ENCODE data around the gene ATP2C1.
"Not testable (repeated sequence)": the region's sequence is repeated elsewhere in the genome, so short reads cannot be mapped to it uniquely, and the experiment has no call there.

ATP2C1 gene

GRCh38 chr3:130948001-130948773 is 54.3 kb downstream of the ATP2C1 start:
- Mint-ChIP-seq H3K27ac (peak overlapping the region; percentile 73), H3K4me3 (peak overlapping the region; percentile 17), H3K4me1 (peaks cover 33% of the 10 kb centered on the region), H3K9me3 (peaks cover 3% of the 10 kb centered on the region), H3K36me3 (peaks cover 87% of the 10 kb centered on the region)
- ATAC-seq (no peak), DNase-seq (ENCODE audit: low spot score in 2 of 2) (no peak)

- peaks cover 3% of the 10 kb centered on the region for H3K9me3 Mint-ChIP-seq
- H3K4me1 Mint-ChIP-seq: peaks cover 33% of the 10 kb centered on the region
- H3K27ac Mint-ChIP-seq: peak overlapping the region; percentile 73
- peaks cover 87% of the 10 kb centered on the region for H3K36me3 Mint-ChIP-seq
- no peak for DNase-seq (ENCODE audit: low spot score in 2 of 2)
- peak; percentile 81 for ATAC-seq
- peak overlapping the region; percentile 17 for H3K4me3 Mint-ChIP-seq
Observed at GRCh38 chr3:130948929-130949328, 55.0 kb downstream of the ATP2C1 start.

GRCh38 chr3:130950124-130950523 is 56.2 kb downstream of the ATP2C1 start:
- peak overlapping the region; percentile 73 for H3K27ac Mint-ChIP-seq
- H3K36me3 Mint-ChIP-seq: peaks cover 87% of the 10 kb centered on the region
- H3K4me1 Mint-ChIP-seq: peaks cover 33% of the 10 kb centered on the region
- peaks cover 3% of the 10 kb centered on the region for H3K9me3 Mint-ChIP-seq
- no peak for DNase-seq (ENCODE audit: low spot score in 2 of 2)
- H3K4me3 Mint-ChIP-seq: peak overlapping the region; percentile 17
- ATAC-seq: no peak

GRCh38 chr3:130950641-130951040 is 56.8 kb downstream of the ATP2C1 start:
- Mint-ChIP-seq H3K4me1 (peaks cover 33% of the 10 kb centered on the region), H3K36me3 (peaks cover 87% of the 10 kb centered on the region), H3K4me3 (peak overlapping the region; percentile 17), H3K27ac (peak overlapping the region; percentile 73), H3K9me3 (peaks cover 3% of the 10 kb centered on the region)
- DNase-seq (ENCODE audit: low spot score in 2 of 2) (no peak), ATAC-seq (no peak)

GRCh38 chr3:130955481-130955880 is 61.6 kb downstream of the ATP2C1 start:
- Mint-ChIP-seq H3K27ac (no peak overlapping the region), H3K36me3 (peaks cover 92% of the 10 kb centered on the region), H3K9me3 (no peaks in the 10 kb centered on the region), H3K4me1 (peaks cover under 1% of the 10 kb centered on the region), H3K4me3 (no peak overlapping the region)
- ATAC-seq (no peak), DNase-seq (ENCODE audit: low spot score in 2 of 2) (no peak)

- DNase-seq (ENCODE audit: low spot score in 2 of 2): no peak
- H3K27ac Mint-ChIP-seq: no peak overlapping the region
- H3K4me1 Mint-ChIP-seq: no peaks in the 10 kb centered on the region
- H3K9me3 Mint-ChIP-seq: no peaks in the 10 kb centered on the region
- H3K36me3 Mint-ChIP-seq: peaks cover 96% of the 10 kb centered on the region
- no peak overlapping the region for H3K4me3 Mint-ChIP-seq
- no peak for ATAC-seq
Observed at GRCh38 chr3:130956281-130956680, 62.4 kb downstream of the ATP2C1 start.

- peaks cover 97% of the 10 kb centered on the region for H3K36me3 Mint-ChIP-seq
Observed at GRCh38 chr3:130956721-130957120, 62.8 kb downstream of the ATP2C1 start.

GRCh38 chr3:130960139-130960795 is 66.4 kb downstream of the ATP2C1 start:
- DNase-seq (ENCODE audit: low spot score in 2 of 2) (no peak), ATAC-seq (no peak)
- no peaks in the 10 kb centered on the region for H3K4me1 Mint-ChIP-seq
- H3K4me3 Mint-ChIP-seq: no peak overlapping the region
- no peaks in the 10 kb centered on the region for H3K9me3 Mint-ChIP-seq
- peaks cover 90% of the 10 kb centered on the region for H3K36me3 Mint-ChIP-seq
- no peak overlapping the region for H3K27ac Mint-ChIP-seq

More at GRCh38 chr3:130956721-130957120, 62.8 kb downstream of the ATP2C1 start:
- H3K9me3 Mint-ChIP-seq: no peaks in the 10 kb centered on the region
- no peak overlapping the region for H3K27ac Mint-ChIP-seq
- DNase-seq (ENCODE audit: low spot score in 2 of 2) (no peak), ATAC-seq (no peak)
- H3K4me3 Mint-ChIP-seq: no peak overlapping the region
- no peaks in the 10 kb centered on the region for H3K4me1 Mint-ChIP-seq

- H3K9me3 Mint-ChIP-seq: no peaks in the 10 kb centered on the region
- H3K4me1 Mint-ChIP-seq: no peaks in the 10 kb centered on the region
- ATAC-seq: no peak
- no peak overlapping the region for H3K27ac Mint-ChIP-seq
- peaks cover 89% of the 10 kb centered on the region for H3K36me3 Mint-ChIP-seq
- no peak overlapping the region for H3K4me3 Mint-ChIP-seq
- no peak for DNase-seq (ENCODE audit: low spot score in 2 of 2)
Observed at GRCh38 chr3:130961458-130961857, 67.6 kb downstream of the ATP2C1 start.

GRCh38 chr3:130963444-130963843 is 69.6 kb downstream of the ATP2C1 start:
- no peak overlapping the region for H3K27ac Mint-ChIP-seq
- ATAC-seq (no peak), DNase-seq (ENCODE audit: low spot score in 2 of 2) (no peak)
- H3K9me3 Mint-ChIP-seq: no peaks in the 10 kb centered on the region
- H3K4me3 Mint-ChIP-seq: no peak overlapping the region
- H3K4me1 Mint-ChIP-seq: no peaks in the 10 kb centered on the region
- peaks cover 89% of the 10 kb centered on the region for H3K36me3 Mint-ChIP-seq

- Mint-ChIP-seq H3K4me3 (no peak overlapping the region), H3K4me1 (no peaks in the 10 kb centered on the region), H3K27ac (no peak overlapping the region), H3K9me3 (no peaks in the 10 kb centered on the region), H3K36me3 (peaks cover 89% of the 10 kb centered on the region)
- DNase-seq (ENCODE audit: low spot score in 2 of 2) (no peak), ATAC-seq (no peak)
Observed at GRCh38 chr3:130963878-130964277, 70.0 kb downstream of the ATP2C1 start.

GRCh38 chr3:130967281-130967680 is 73.4 kb downstream of the ATP2C1 start:
- no peak for ATAC-seq

GRCh38 chr3:130968221-130968620 is 74.3 kb downstream of the ATP2C1 start:
- H3K36me3 Mint-ChIP-seq: peaks cover 84% of the 10 kb centered on the region
- H3K4me3 Mint-ChIP-seq: no peak overlapping the region
- no peak for ATAC-seq
- no peak overlapping the region for H3K27ac Mint-ChIP-seq
- no peaks in the 10 kb centered on the region for H3K4me1 Mint-ChIP-seq
- DNase-seq (ENCODE audit: low spot score in 2 of 2): no peak
- no peaks in the 10 kb centered on the region for H3K9me3 Mint-ChIP-seq

More at GRCh38 chr3:130967281-130967680, 73.4 kb downstream of the ATP2C1 start:
- Mint-ChIP-seq H3K4me3 (no peak overlapping the region), H3K27ac (no peak overlapping the region), H3K4me1 (no peaks in the 10 kb centered on the region), H3K36me3 (peaks cover 82% of the 10 kb centered on the region), H3K9me3 (no peaks in the 10 kb centered on the region)
- DNase-seq (ENCODE audit: low spot score in 2 of 2): no peak

GRCh38 chr3:130969621-130970020 is 75.7 kb downstream of the ATP2C1 start:
- peaks cover 75% of the 10 kb centered on the region for H3K36me3 Mint-ChIP-seq

GRCh38 chr3:130971208-130971607 is 77.3 kb downstream of the ATP2C1 start:
- Mint-ChIP-seq H3K9me3 (no peaks in the 10 kb centered on the region), H3K27ac (no peak overlapping the region), H3K4me3 (no peak overlapping the region), H3K36me3 (peaks cover 75% of the 10 kb centered on the region), H3K4me1 (no peaks in the 10 kb centered on the region)
- ATAC-seq (peak; percentile 71), DNase-seq (ENCODE audit: low spot score in 2 of 2) (no peak)

More at GRCh38 chr3:130969621-130970020, 75.7 kb downstream of the ATP2C1 start:
- no peaks in the 10 kb centered on the region for H3K4me1 Mint-ChIP-seq
- no peak for ATAC-seq
- DNase-seq (ENCODE audit: low spot score in 2 of 2): no peak
- H3K4me3 Mint-ChIP-seq: no peak overlapping the region
- H3K27ac Mint-ChIP-seq: no peak overlapping the region
- no peaks in the 10 kb centered on the region for H3K9me3 Mint-ChIP-seq

- not testable (repeated sequence) for DNase-seq (ENCODE audit: low spot score in 2 of 2); H3K27ac Mint-ChIP-seq; H3K4me1 Mint-ChIP-seq; H3K9me3 Mint-ChIP-seq; H3K4me3 Mint-ChIP-seq; ATAC-seq
- H3K36me3 Mint-ChIP-seq: peaks cover 67% of the 10 kb centered on the region
Observed at GRCh38 chr3:130972592-130972991, 78.7 kb downstream of the ATP2C1 start.
